HUDEP-2 (cell line): ENCODE measurements around the gene LCE2B.
"Not testable (repeated sequence)": the region's sequence is repeated elsewhere in the genome, so short reads cannot be mapped to it uniquely, and the experiment has no call there.

Experiments
- DNase-seq, 76 experiments: peaks; one replicate each; lab custom pipeline; 2025; ENCODE audit not compliant: unreplicated experiment in 76 of 76; lab: John Stamatoyannopoulos, UW

The LCE2B gene

GRCh38 chr1:152685823-152686222 is at the start of gene LCE2B:
TSS of gene LCE2B (plus strand) at chr1:152686123. CDS start at chr1:152686844, 721 bp downstream.
- not testable (repeated sequence) for DNase-seq

GRCh38 chr1:152640351-152640750 is 45.6 kb upstream of the LCE2B start:
- DNase-seq = no peak

GRCh38 chr1:152643945-152644344 is 42.0 kb upstream of the LCE2B start:
- no peak for DNase-seq

- no peak for DNase-seq
These were observed 40.8 kb upstream of the LCE2B start for GRCh38 chr1:152645146-152645545.

- no peak for DNase-seq
These were observed 39.3 kb upstream of the LCE2B start for GRCh38 chr1:152646656-152647055.

- peak in 58 of 76 experiments; percentile 1 to 80 (median 32) for DNase-seq
These were observed 31.8 kb upstream of the LCE2B start for GRCh38 chr1:152654110-152654509.

- no peak for DNase-seq
These were observed 29.5 kb upstream of the LCE2B start for GRCh38 chr1:152656459-152656858.

GRCh38 chr1:152657677-152658076 is 28.2 kb upstream of the LCE2B start:
- no peak for DNase-seq

- DNase-seq = no peak
These were observed 27.3 kb upstream of the LCE2B start for GRCh38 chr1:152658649-152659048.

GRCh38 chr1:152663098-152663497 is 22.8 kb upstream of the LCE2B start, which contains the start of gene LCE2D:
TSS of gene LCE2D (plus strand) at chr1:152663380. CDS start at chr1:152664106, 726 bp downstream.
- no peak for DNase-seq

- DNase-seq = not testable (repeated sequence)
These were observed 19.8 kb upstream of the LCE2B start for GRCh38 chr1:152666171-152666570.

GRCh38 chr1:152667648-152668047 is 18.3 kb upstream of the LCE2B start:
- DNase-seq = no peak

- no peak for DNase-seq
These were observed 12.9 kb upstream of the LCE2B start for GRCh38 chr1:152673016-152673415.

GRCh38 chr1:152674983-152675382 is 10.9 kb upstream of the LCE2B start, which contains the start of gene LCE2C:
TSS of gene LCE2C (plus strand) at chr1:152675279. CDS start at chr1:152676016, 737 bp downstream.
- not testable (repeated sequence) for DNase-seq

GRCh38 chr1:152679459-152679858 is 6.5 kb upstream of the LCE2B start:
- DNase-seq = no peak

- DNase-seq = no peak
These were observed 4.3 kb upstream of the LCE2B start for GRCh38 chr1:152681616-152682015.

- no peak for DNase-seq
These were observed 2.1 kb upstream of the LCE2B start for GRCh38 chr1:152683846-152684245.

GRCh38 chr1:152697701-152698600 is 12.0 kb downstream of the LCE2B start, which contains the start of gene LCE2A:
TSS of gene LCE2A (plus strand) at chr1:152698345. CDS start at chr1:152698902, 557 bp downstream.
- DNase-seq = no peak

- no peak for DNase-seq
These were observed 13.8 kb downstream of the LCE2B start for GRCh38 chr1:152699746-152700145.

- DNase-seq = no peak
These were observed 21.9 kb downstream of the LCE2B start, which contains the start of gene LCE4A for GRCh38 chr1:152707860-152708259. TSS of gene LCE4A (plus strand) at chr1:152708160. CDS start at chr1:152709076, 916 bp downstream.

GRCh38 chr1:152718238-152718637 is 32.3 kb downstream of the LCE2B start:
- DNase-seq = no peak

GRCh38 chr1:152725261-152725660 is 39.3 kb downstream of the LCE2B start:
- DNase-seq = peak in 1 of 76 experiments; percentile 1
